Memory B cell (primary cell): ENCODE measurements around the gene MAST4.

Experiments
- ATAC-seq: fragments of 150-1000 bp; cut with Tn5 transposase; 2 replicates; pipeline ENCODE4 v1.10.0; 2021; ENCODE audit warnings: low read depth, mild to moderate bottlenecking, moderate library complexity
- DNase-seq, 2 donors: peaks; one replicate each; pipeline ENCODE4 v3.0.0; 2022; ENCODE audit warnings: low spot score in 2 of 2
- H3K27ac Mint-ChIP-seq: one replicate; pipeline ENCODE4 v1.8.0; 2022; ENCODE audit warnings: mild to moderate bottlenecking, moderate library complexity, mixed read lengths
- H3K27me3 Mint-ChIP-seq: one replicate; pipeline ENCODE4 v1.8.0; 2022; ENCODE audit warnings: mixed read lengths
- H3K36me3 Mint-ChIP-seq: one replicate; pipeline ENCODE4 v1.8.0; 2022; ENCODE audit warnings: mild to moderate bottlenecking, mixed read lengths
- H3K4me1 Mint-ChIP-seq: one replicate; pipeline ENCODE4 v1.8.0; 2022; ENCODE audit warnings: mixed read lengths
- H3K4me3 Mint-ChIP-seq: one replicate; pipeline ENCODE4 v1.8.0; 2022; ENCODE audit warnings: mild to moderate bottlenecking, moderate library complexity, mixed read lengths
- H3K9me3 Mint-ChIP-seq: one replicate; pipeline ENCODE4 v1.8.0; 2022; ENCODE audit warnings: mixed read lengths

The MAST4 gene

GRCh38 chr5:66929995-66930394 lies 333.8 kb downstream of the MAST4 start:
- Mint-ChIP-seq H3K27me3 (no peaks in the 10 kb centered on the region), H3K27ac (peak overlapping the region; percentile 2), H3K4me3 (no peak overlapping the region), H3K4me1 (peaks cover 26% of the 10 kb centered on the region), H3K9me3 (no peaks in the 10 kb centered on the region), H3K36me3 (no peaks in the 10 kb centered on the region)
- ATAC-seq: peak; percentile 86
- DNase-seq: no peak

DNA sequence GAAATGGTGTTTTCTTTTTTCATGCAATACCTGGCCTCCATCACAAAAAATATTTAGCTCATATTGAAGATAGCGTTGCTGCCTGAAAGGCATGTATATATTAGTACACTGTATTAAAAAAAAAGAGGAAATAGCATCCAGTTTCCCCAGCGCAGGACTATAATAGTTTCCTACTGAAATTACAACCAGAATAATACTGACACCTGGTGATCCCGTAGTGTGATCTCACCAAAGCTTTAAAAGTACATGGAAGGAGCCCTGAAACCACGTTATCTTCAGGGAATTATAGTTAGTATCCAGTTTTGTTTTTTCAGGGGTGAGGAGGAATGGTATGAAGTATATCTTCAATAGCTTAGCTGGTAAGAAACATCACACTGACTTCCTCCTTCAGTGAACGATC lies 335.5 kb downstream of the MAST4 start:
- peak overlapping the region; percentile 14 for H3K27ac Mint-ChIP-seq
- H3K36me3 Mint-ChIP-seq: no peaks in the 10 kb centered on the region
- H3K9me3 Mint-ChIP-seq: no peaks in the 10 kb centered on the region
- H3K4me1 Mint-ChIP-seq: peaks cover 26% of the 10 kb centered on the region
- DNase-seq (no peak), ATAC-seq (peak; percentile 36)
- H3K27me3 Mint-ChIP-seq: no peaks in the 10 kb centered on the region
- H3K4me3 Mint-ChIP-seq: no peak overlapping the region

- H3K36me3 Mint-ChIP-seq: peaks cover 2% of the 10 kb centered on the region
These were observed 336.3 kb downstream of the MAST4 start for GRCh38 chr5:66932457-66932856.

DNA sequence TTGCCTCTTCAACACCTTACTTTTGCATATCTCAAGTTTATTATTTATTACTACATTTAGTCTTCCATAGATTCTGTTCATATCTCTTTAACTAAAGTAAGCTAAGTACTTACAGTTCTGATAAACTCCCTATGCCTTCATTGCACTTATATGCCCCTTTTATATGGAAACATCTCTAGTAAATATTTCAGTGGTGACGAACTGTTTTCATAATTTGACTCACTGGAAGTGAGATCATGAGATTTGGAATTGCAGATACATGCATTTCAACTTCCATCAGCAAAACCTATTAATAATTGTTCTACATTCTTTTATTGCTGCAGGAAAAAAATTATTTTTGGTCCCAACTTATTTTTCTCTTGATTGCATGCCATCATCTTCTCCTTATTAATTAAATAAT lies 336.9 kb downstream of the MAST4 start:
- DNase-seq (no peak), ATAC-seq (no peak)
- Mint-ChIP-seq H3K4me1 (peaks cover 26% of the 10 kb centered on the region), H3K36me3 (peaks cover 2% of the 10 kb centered on the region), H3K27ac (no peak overlapping the region), H3K9me3 (no peaks in the 10 kb centered on the region), H3K27me3 (no peaks in the 10 kb centered on the region), H3K4me3 (no peak overlapping the region)

More at GRCh38 chr5:66932457-66932856, 336.3 kb downstream of the MAST4 start:
- no peak overlapping the region for H3K4me3 Mint-ChIP-seq
- H3K27ac Mint-ChIP-seq: no peak overlapping the region
- ATAC-seq: no peak
- peaks cover 26% of the 10 kb centered on the region for H3K4me1 Mint-ChIP-seq
- no peaks in the 10 kb centered on the region for H3K9me3 Mint-ChIP-seq
- DNase-seq: no peak
- no peaks in the 10 kb centered on the region for H3K27me3 Mint-ChIP-seq

DNA sequence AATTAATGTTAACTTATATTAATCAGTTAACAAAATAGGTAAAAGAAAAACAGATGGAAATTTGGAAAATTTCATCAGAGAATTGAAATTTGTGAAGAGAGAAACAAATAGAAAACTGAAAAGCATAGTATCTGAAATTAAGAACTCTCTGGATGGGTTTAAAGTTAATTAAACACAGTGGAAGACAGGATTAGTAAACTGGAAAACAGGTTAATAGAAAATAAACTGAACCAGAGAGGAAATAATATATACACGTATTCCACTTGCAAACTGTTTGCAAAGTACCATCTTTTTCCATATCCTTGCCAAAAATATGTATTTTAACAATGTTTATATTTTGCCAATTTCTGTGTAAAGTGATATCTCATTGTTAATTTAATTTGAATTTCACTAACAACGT lies 342.9 kb downstream of the MAST4 start:
- no peaks in the 10 kb centered on the region for H3K9me3 Mint-ChIP-seq
- no peak for DNase-seq
- no peaks in the 10 kb centered on the region for H3K4me1 Mint-ChIP-seq
- H3K27me3 Mint-ChIP-seq: no peaks in the 10 kb centered on the region
- peaks cover 3% of the 10 kb centered on the region for H3K36me3 Mint-ChIP-seq
- no peak overlapping the region for H3K4me3 Mint-ChIP-seq
- H3K27ac Mint-ChIP-seq: no peak overlapping the region
- ATAC-seq: no peak

- no peaks in the 10 kb centered on the region for H3K9me3 Mint-ChIP-seq
- H3K27ac Mint-ChIP-seq: no peak overlapping the region
- peaks cover 2% of the 10 kb centered on the region for H3K4me1 Mint-ChIP-seq
- H3K36me3 Mint-ChIP-seq: peaks cover 5% of the 10 kb centered on the region
- no peak for DNase-seq
- no peak overlapping the region for H3K4me3 Mint-ChIP-seq
- no peaks in the 10 kb centered on the region for H3K27me3 Mint-ChIP-seq
- ATAC-seq: no peak
These were observed 349.5 kb downstream of the MAST4 start for GRCh38 chr5:66945389-66946349.

GRCh38 chr5:66947458-66947857 lies 351.3 kb downstream of the MAST4 start:
- Mint-ChIP-seq H3K27ac (no peak overlapping the region), H3K27me3 (no peaks in the 10 kb centered on the region), H3K36me3 (peaks cover 13% of the 10 kb centered on the region), H3K9me3 (peaks cover 5% of the 10 kb centered on the region), H3K4me3 (no peak overlapping the region), H3K4me1 (peaks cover 2% of the 10 kb centered on the region)
- DNase-seq: no peak
- ATAC-seq: no peak

DNA sequence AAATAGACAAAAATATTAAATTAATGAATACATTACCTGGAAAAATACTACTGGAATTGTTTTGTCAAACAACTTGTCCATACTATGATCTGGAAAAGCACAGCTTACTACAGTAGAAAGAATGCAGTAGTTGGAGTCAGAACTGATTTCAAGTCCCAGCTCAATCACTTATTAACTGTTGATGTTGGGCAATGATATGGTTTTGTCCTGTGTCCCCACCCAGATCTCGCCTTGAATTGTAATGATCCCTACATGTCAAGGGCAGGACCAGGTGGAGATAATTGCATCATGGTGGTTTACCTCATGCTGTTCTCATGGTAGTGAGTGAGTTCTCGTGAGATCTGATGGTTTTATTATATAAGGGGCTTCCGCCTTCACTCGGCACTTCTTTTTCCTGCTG lies 352.9 kb downstream of the MAST4 start:
- no peak overlapping the region for H3K4me3 Mint-ChIP-seq

DNA sequence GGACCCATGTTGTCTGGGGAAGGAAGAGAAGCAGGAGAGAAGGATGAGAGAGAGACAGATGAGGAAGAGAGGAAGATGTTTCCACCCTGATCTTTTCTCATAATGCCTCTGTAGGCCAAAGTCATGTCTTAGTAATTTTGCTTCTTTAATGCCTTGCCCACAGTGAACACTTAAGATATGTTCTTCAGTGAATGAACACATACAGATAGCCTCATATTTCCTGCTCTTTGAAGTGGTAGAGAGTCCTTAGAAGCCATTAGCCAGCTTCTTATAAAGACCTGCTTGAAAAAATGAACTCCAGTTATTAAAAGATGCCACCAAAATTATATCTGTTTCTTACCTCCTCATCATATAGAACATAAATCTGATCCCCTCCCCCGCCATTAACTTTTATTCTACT lies 356.0 kb downstream of the MAST4 start:
- Mint-ChIP-seq H3K9me3 (peaks cover 5% of the 10 kb centered on the region), H3K4me3 (no peak overlapping the region)

More for the DNA sequence above, 352.9 kb downstream of the MAST4 start:
- Mint-ChIP-seq H3K27ac (no peak overlapping the region), H3K27me3 (no peaks in the 10 kb centered on the region), H3K36me3 (peaks cover 16% of the 10 kb centered on the region), H3K4me1 (peaks cover 2% of the 10 kb centered on the region), H3K9me3 (peaks cover 5% of the 10 kb centered on the region)
- no peak for ATAC-seq
- DNase-seq: no peak

GRCh38 chr5:66956439-66956838 lies 360.2 kb downstream of the MAST4 start:
- DNase-seq (no peak), ATAC-seq (no peak)
- H3K27ac Mint-ChIP-seq: no peak overlapping the region
- peaks cover 12% of the 10 kb centered on the region for H3K36me3 Mint-ChIP-seq
- H3K4me3 Mint-ChIP-seq: no peak overlapping the region
- H3K4me1 Mint-ChIP-seq: no peaks in the 10 kb centered on the region
- H3K9me3 Mint-ChIP-seq: peaks cover 5% of the 10 kb centered on the region
- H3K27me3 Mint-ChIP-seq: no peaks in the 10 kb centered on the region

More for the DNA sequence above, 356.0 kb downstream of the MAST4 start:
- H3K4me1 Mint-ChIP-seq: no peaks in the 10 kb centered on the region
- no peaks in the 10 kb centered on the region for H3K27me3 Mint-ChIP-seq
- ATAC-seq: no peak
- DNase-seq: no peak
- peaks cover 14% of the 10 kb centered on the region for H3K36me3 Mint-ChIP-seq
- H3K27ac Mint-ChIP-seq: no peak overlapping the region

- ATAC-seq (no peak), DNase-seq (no peak)
- Mint-ChIP-seq H3K4me3 (no peak overlapping the region), H3K4me1 (no peaks in the 10 kb centered on the region), H3K27ac (no peak overlapping the region), H3K27me3 (no peaks in the 10 kb centered on the region), H3K36me3 (peaks cover 2% of the 10 kb centered on the region), H3K9me3 (no peaks in the 10 kb centered on the region)
These were observed 362.2 kb downstream of the MAST4 start for GRCh38 chr5:66958201-66958979.

- Mint-ChIP-seq H3K27ac (no peak overlapping the region), H3K27me3 (no peaks in the 10 kb centered on the region), H3K4me3 (no peak overlapping the region), H3K4me1 (no peaks in the 10 kb centered on the region), H3K9me3 (no peaks in the 10 kb centered on the region), H3K36me3 (peaks cover 2% of the 10 kb centered on the region)
- ATAC-seq (no peak), DNase-seq (no peak)
These were observed 362.9 kb downstream of the MAST4 start for GRCh38 chr5:66958980-66959641.

DNA sequence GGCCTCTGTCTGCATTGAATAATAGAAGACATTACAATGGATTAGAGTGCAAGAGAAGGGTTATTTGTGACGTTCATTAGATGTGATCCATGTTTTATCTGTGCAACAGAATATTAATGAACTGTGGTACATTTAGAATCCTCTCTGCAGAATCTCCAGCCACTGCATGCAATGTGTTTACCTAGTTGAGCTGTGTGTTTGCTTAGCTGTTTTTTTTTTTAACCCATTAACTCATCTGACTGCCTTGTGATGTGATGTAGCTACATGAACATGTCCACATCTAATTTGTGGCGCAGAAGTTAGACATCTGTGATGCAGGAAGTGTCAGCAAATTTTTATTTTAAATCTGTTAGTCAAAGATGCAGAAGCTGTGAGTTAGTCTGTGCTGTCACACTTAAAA lies 363.5 kb downstream of the MAST4 start:
- Mint-ChIP-seq H3K4me3 (no peak overlapping the region), H3K36me3 (peaks cover 2% of the 10 kb centered on the region), H3K4me1 (no peaks in the 10 kb centered on the region), H3K27me3 (no peaks in the 10 kb centered on the region), H3K27ac (no peak overlapping the region), H3K9me3 (no peaks in the 10 kb centered on the region)
- DNase-seq (no peak), ATAC-seq (no peak)
